HCEC 1CT (cell line): ENCODE results near the gene MCAM.

Experiments
- DNase-seq: peaks from one replicate; pipeline ENCODE4 v3.0.0-alpha.2; 2017

The MCAM gene

DNA sequence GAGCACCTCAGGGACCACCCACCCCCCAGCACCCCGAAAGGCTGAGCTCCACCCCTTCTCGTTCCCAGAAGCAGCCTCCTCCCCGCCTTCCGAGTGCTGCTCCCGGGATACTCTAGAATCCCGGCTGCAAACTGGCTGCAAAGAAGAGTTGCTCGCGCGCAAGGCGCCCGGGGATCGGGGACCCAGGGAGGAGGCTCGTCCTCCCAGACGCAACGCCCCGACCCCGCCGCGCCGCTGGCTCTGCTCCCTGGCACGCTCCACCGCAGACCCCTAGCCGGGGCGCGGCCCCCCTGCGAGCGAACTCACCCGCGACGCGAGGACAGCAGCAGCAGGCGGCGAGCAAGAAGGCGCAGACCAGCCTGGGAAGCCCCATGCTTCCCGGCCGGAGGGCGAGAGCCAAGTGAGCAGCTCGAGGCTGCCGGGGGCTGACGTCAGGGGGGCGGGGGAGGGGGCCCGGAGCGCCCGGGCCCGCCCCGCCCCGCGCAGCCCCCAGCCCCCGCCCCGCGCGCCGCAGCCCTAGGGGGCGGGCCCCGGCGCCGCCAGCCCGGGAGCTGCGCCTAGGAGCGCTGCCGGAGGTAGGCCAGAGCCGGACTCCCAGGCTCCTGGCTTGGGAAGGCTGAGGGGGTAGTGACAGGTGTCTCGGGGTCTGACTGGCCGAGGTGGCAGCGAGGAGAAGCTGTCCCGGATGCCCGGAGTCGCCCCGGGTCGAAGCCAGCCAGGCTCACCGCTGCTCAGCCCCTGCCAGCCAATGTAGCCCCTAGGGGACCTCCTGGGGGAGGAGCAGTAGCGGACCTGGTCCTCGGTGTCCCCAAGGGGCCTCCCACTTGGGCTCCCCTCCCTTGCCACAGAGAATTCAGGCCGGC, at the start of gene MCAM:
Gene MCAM, minus strand, starts transcription at position 402 of the 863 bp plus-strand sequence. Its CDS starts 29 bp downstream, at position 373.
- DNase-seq = no peak

DNA sequence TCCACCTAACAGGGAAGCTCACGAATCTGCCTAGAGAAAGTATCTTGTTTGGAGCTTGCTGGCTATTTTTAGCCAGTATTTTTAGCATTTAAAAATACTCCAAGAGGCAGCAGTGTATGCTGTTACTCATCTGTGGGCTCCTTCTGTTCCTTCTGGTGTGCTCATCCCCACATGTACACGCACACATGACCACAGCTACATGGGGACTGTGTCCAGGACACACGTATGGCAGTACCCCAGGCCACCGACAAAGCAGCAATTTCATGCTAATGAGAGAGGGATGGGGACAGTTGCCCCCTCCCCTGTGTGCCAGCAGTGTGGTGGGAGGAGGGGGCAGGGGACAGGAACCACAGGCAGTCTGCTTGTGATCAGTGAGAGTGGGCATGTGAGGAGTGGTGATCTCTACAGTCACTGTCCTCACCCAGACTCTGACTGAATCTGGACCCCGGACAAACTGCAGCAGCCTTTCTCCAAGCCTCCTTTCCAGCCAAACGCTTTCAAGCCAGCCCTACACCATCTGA, 48.2 kb upstream of the MCAM start:
- DNase-seq = peak; percentile 38

- DNase-seq = peak; percentile 36
These were observed 47.1 kb upstream of the MCAM start for GRCh38 chr11:119363851-119364590.

DNA sequence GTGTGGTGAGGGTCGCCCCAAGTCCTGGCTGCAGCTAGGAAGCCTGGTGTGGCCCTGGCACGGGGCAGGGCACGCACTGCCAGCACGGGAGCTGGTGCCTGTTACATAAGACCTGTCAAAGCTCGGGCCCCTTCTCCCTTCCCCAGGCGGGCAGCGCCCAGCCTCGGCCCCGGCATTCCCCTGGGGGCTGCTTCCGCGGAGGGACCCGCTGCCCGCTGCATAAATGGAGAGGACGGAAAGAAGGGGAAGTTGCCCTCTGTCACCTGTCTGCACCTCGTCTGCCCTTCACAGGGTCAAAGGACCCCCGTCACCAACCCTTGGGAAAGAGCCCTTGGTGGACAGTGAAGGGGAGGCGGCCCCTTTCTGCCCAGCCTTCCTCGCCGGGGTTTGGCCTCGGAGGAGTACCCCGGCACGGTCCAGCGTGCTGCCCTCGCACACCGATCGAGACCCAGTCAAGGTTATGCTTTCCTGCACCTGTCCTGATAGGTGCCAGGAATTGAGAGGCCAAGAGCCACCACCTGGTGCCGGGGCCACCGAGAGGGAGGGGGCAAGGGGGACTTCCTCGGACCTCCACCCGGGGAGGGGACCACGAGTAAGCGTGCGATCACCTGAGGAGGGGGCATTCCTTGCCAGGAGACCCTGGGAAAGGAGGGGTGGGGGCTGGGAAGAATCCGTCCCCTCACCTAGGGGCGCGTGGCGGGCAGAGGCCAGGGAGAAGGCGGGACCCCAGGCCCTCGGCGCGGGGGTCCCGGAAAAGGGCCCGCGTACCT, 46.3 kb upstream of the MCAM start:
- DNase-seq = no peak

- no peak for DNase-seq
These were observed 45.8 kb upstream of the MCAM start for GRCh38 chr11:119362741-119363080.

DNA sequence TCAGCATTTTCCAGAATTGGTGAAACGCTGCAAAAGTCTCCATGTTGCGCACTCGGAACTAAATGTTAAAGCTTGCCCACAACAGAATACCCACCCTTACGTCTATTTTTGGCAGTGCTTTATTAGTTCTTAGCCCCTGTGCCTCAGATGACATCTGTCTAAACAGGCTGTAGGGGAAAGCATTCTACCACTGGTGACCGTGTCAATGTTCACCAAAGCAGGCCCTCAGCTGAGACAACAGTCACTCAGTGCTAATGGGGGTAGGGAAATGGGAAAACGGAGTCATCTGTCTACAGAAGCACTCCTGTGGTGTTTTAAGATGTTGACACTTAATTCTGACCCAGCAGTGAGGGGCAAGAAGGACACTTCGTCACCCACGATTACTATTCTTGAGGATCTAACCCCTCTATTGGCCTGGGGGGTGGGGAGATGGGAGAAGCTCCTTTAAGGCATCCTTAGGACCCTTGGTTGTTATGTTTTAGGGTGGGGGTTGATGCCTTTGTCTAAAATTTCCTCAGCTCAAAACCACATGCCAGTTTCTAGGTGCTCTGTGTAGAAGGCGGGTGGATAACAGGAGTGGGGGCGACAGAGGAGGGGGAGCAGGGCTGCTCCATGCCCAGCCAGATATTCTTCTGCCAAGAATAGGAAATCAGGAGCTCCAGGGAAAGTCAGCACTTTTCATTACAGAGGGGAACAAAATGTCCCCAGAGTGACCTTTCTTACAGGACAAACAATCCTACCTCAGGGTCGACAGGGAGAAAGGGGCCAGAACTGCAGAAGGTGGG, 45.2 kb upstream of the MCAM start:
- DNase-seq = no peak

- DNase-seq = peak; percentile 86
These were observed 44.3 kb upstream of the MCAM start for GRCh38 chr11:119361056-119361787.

GRCh38 chr11:119359365-119360214, 42.7 kb upstream of the MCAM start:
- no peak for DNase-seq

DNA sequence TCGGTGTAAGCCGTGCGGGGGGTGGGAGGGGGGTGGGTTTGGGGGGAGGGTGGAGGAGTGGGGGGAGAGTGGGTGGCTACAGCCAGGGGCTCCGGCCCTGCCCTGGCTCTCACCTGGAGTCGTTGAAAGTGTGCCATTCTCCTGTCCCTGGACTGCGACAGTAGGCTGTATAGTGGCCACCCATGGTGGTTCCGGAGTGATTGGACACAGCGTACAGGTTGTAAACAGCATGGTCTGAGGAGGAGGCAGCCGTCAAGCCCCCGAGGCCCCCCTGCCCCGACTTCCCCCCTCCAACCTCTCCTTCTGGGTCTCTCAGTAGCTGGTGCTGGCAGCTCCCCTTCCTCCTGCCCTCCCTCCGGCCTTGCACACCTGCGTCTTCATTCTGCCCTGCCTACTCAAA, 40.1 kb upstream of the MCAM start:
- DNase-seq = no peak

DNA sequence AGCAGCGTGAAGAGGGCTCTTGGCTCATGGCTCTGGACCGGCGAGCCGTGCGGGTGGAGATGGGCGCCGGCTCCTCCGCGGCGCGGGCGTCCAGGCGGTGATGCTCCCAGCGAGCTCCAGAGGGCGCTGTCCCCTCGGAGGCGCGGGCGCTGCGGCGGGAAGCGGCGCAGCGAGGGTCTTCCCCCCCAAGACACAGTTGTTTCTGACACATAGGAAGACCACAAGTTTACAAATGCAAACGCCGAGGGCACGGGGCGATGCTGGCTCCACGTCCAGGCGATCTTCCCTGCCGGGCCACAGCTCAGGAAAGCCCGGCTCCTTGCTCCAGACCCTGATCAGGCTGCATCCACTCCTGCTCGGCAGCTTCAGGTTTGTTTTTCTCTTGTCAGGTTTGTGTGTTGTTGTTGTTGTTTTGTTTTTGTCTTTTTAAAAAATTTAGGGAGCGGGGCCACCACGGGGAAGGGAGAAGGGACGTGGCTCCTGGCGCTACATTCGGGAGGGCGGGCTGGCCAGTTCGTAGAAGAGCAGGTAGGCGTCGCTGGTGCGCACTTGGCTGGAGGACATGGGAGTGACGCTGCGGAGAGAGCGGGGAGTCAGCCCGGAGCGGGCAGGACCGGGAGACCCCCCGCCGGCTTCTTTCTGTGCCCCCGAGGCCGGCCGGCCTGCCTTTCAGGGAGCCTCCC, 39.6 kb upstream of the MCAM start:
- DNase-seq = peak; percentile 73

DNA sequence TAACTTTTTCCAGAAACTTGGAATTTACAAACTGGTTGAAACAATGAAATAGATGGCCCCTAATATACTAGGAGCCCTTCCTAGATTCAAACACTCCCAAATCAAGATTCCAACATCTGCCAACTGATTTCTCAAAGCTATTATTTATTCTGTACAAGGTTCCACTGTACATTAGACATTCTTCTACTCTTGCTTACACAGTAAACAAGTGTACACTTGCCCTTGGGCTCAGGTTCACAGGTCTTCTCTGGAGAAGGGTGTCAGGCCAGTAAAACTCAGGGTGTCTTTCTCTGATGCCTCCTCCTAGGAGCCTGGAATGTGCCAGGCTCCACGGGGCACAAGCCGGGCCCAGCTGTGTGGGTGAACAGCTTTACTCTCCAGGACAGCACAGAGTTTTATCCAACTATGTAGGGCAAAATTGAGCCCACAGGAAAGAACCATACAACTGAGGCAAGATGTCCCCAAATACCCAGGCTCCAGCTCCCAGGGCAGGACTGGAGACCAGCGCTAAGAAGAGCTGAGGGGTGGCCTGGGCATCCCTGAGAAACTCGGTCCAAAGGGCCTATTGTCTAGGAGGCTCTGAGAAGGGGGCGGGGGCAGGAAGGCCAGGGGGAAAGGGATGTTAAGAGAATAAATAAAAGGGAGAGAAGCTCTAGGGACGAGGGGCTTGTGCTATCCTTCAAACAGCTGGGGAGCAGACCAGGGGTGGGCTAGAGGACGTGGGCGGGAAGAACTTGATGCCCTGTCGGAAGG, 38.3 kb upstream of the MCAM start:
- DNase-seq = no peak

GRCh38 chr11:119352857-119353260, 35.9 kb upstream of the MCAM start:
- no peak for DNase-seq

DNA sequence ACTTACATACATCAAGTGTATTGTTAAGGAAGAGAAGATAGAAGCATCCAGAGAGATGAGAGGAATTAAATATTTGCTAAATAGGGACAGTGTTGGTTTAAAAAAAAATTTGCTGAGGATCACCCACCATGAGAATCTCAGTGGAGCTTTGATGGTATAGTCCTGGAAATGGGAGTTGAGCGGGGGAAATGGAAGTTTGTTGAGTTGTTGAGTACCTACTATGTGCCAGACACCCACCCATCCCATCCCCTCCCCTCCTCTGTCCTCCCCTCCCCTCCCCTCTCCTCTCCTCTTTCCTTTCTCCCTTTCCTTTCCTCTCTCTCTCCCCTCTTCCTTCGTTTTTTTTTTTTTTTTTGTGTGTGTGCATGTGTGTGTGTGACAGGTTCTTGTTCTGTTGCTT, 34.3 kb upstream of the MCAM start:
- DNase-seq = no peak

DNA sequence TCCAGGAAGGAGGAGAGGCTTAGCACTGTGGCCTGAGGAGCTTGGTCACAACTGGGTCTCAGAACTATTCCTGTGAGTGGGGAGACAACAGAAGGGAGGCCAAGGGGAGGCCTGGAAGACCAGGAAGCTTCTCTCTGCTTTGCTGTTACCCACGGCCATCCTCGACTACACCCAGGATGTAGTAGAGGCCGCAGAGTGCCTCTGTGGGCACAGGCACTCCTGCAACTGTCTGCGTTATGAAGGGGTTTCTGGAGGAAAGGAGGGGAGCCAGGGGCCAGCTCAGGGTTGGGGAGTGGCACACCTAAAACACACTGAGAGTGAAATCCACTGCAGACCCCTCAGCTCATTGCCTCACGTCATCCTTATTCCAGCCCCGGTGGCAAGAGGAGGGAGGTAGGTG, 33.4 kb upstream of the MCAM start:
- DNase-seq = no peak

- DNase-seq = no peak
These were observed 31.1 kb upstream of the MCAM start for GRCh38 chr11:119347940-119348605.

GRCh38 chr11:119347242-119347641, 30.3 kb upstream of the MCAM start:
- no peak for DNase-seq

DNA sequence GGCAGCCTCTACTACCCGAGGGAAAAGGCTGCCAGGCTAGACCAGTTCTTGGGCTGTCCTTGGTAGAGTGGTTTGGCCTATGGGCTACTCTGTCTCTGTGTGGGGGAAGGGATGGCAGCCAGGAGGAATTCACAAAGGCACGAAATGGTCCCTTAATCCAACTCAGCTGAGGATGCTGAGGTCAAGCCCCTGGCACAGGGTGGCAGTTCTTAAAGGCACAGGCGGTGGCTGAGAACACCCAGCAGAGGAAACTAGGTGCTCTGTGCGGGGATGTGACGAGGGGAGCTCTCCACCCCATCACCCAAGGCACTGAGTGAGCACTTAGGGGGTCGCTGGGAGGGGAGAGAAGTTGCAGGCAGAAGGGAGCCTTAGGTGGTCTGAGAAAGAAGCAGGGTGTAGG, 29.7 kb upstream of the MCAM start, which contains the start of gene MFRP:
Gene MFRP, minus strand, starts transcription at position 101 of the 400 bp plus-strand sequence. CDS start 192 bp downstream, outside the sequence.
- no peak for DNase-seq

DNA sequence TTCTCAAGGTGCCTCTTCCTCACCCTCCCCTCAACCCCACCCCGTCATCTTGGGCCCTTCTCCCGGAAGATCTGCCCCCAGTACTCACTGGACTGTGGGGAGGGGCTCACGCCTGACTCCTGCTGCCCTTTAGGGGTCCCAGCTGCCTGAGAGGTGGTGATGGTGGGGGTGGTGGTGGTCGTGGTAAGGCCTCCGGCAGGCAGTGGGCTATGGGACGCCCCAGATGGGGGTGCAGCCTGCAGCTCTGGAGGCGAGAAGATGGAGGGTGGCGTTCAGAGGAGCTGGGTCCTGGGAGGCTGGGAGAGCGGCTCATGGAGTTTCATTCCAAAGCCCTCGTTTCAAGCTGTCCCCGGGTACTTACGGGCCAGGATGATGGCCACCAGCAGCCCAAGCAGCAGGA, 28.8 kb upstream of the MCAM start:
- no peak for DNase-seq
